H9 (cell line): Measurements from ENCODE around the gene RBM44. TPM values are rescaled to one million over a fixed set of nuclear protein-coding genes. Genes with fewer than 3 reads are reported as not detected.
A peak's percentile ranks its signal among the peaks of the same experiment; 100 is the strongest.

Experiments used
- DNase-seq: peaks from one replicate; pipeline ENCODE4 v3.0.0-alpha.2; 2017
- H2AFZ ChIP-seq: one replicate; pipeline ENCODE4 v1.6.1; 2013; ENCODE audit warnings: mild to moderate bottlenecking, low read length, control low read depth, moderate library complexity
- H2AK5ac ChIP-seq: 2 replicates; pipeline ENCODE4 v1.6.1; 2013; ENCODE audit warnings: low read length, control low read depth, mixed read lengths; ENCODE audit not compliant: insufficient read length
- H2BK120ac ChIP-seq: one replicate; pipeline ENCODE4 v1.6.1; 2013; ENCODE audit warnings: low read depth, mild to moderate bottlenecking, low read length, control low read depth, inconsistent platforms; ENCODE audit not compliant: poor library complexity, severe bottlenecking
- H2BK12ac ChIP-seq: 2 replicates; pipeline ENCODE4 v1.6.1; 2013; ENCODE audit warnings: low read length, control low read depth, mixed read lengths, low read depth; ENCODE audit not compliant: insufficient read length
- H2BK15ac ChIP-seq: 2 replicates; pipeline ENCODE4 v1.6.1; 2013; ENCODE audit warnings: low read depth, low read length, control low read depth
- H2BK20ac ChIP-seq: one replicate; pipeline ENCODE4 v1.6.1; 2013; ENCODE audit warnings: low read depth, mild to moderate bottlenecking, low read length, control low read depth, inconsistent platforms; ENCODE audit not compliant: poor library complexity, severe bottlenecking
- H2BK5ac ChIP-seq: 2 replicates; pipeline ENCODE4 v1.6.1; 2013; ENCODE audit warnings: low read length, control low read depth, mixed read lengths; ENCODE audit not compliant: insufficient read length
- H3K14ac ChIP-seq: 2 replicates; pipeline ENCODE4 v1.6.1; 2013; ENCODE audit warnings: low read length, control low read depth; ENCODE audit not compliant: insufficient read depth
- H3K18ac ChIP-seq: 2 replicates; pipeline ENCODE4 v1.6.1; 2013; ENCODE audit warnings: low read depth, mild to moderate bottlenecking, mixed read lengths, low read length, control low read depth; ENCODE audit not compliant: insufficient read length
- H3K23ac ChIP-seq: 2 replicates; pipeline ENCODE4 v1.6.1; 2013; ENCODE audit warnings: low read length, control low read depth, mixed read lengths, low read depth; ENCODE audit not compliant: insufficient read length
- H3K23me2 ChIP-seq: 2 replicates; pipeline ENCODE4 v1.6.1; 2013; ENCODE audit warnings: low read depth, mild to moderate bottlenecking, mixed read lengths, low read length, control low read depth; ENCODE audit not compliant: insufficient read length, poor library complexity, severe bottlenecking
- H3K27ac ChIP-seq: 2 replicates; pipeline ENCODE4 v1.5.1; 2013; ENCODE audit warnings: low read length, control low read depth, mixed read lengths, low read depth; ENCODE audit not compliant: insufficient read length
- H3K27me3 ChIP-seq: 2 replicates; pipeline ENCODE4 v1.6.1; 2013; ENCODE audit warnings: low read length, control low read depth, inconsistent platforms; ENCODE audit not compliant: insufficient read depth
- H3K4ac ChIP-seq: 2 replicates; pipeline ENCODE4 v1.6.1; 2013; ENCODE audit warnings: low read depth, mild to moderate bottlenecking, control low read depth, inconsistent platforms, low read length, moderate library complexity
- H3K4me1 ChIP-seq: 2 replicates; pipeline ENCODE4 v1.6.1; 2013; ENCODE audit warnings: low read length, control low read depth, inconsistent platforms; ENCODE audit not compliant: insufficient read depth
- H3K4me2 ChIP-seq: 2 replicates; pipeline ENCODE4 v1.6.1; 2013; ENCODE audit warnings: low read length, control low read depth, mixed read lengths; ENCODE audit not compliant: insufficient read length, insufficient read depth
- H3K56ac ChIP-seq: 2 replicates; pipeline ENCODE4 v1.6.1; 2013; ENCODE audit warnings: low read depth, mild to moderate bottlenecking, mixed read lengths, low read length, control low read depth; ENCODE audit not compliant: insufficient read length
- H3K79me1 ChIP-seq: 2 replicates; pipeline ENCODE4 v1.6.1; 2013; ENCODE audit warnings: low read depth, mild to moderate bottlenecking, moderate library complexity, low read length, control low read depth, inconsistent platforms; ENCODE audit not compliant: insufficient read depth, poor library complexity, severe bottlenecking
- H3K79me2 ChIP-seq: 2 replicates; pipeline ENCODE4 v1.6.1; 2013; ENCODE audit warnings: low read length, control low read depth, inconsistent platforms; ENCODE audit not compliant: insufficient read depth
- H3K9ac ChIP-seq: 2 replicates; pipeline ENCODE4 v1.6.1; 2013; ENCODE audit warnings: low read length, control low read depth, mixed read lengths; ENCODE audit not compliant: insufficient read length; ENCODE audit errors: extremely low read depth
- H3K9me3 ChIP-seq: one replicate; pipeline ENCODE4 v1.6.1; 2013; ENCODE audit warnings: low read depth, low read length, inconsistent platforms; ENCODE audit not compliant: control insufficient read depth
- H3T11ph ChIP-seq: one replicate; pipeline ENCODE4 v1.6.1; 2013; ENCODE audit warnings: mild to moderate bottlenecking, low read length, control low read depth, inconsistent platforms
- H4K20me1 ChIP-seq: one replicate; pipeline ENCODE4 v1.6.1; 2013; ENCODE audit not compliant: control insufficient read depth, insufficient read length, insufficient read depth
- H4K5ac ChIP-seq: 2 replicates; pipeline ENCODE4 v1.6.1; 2013; ENCODE audit warnings: low read depth, mild to moderate bottlenecking, mixed read lengths, low read length, control low read depth; ENCODE audit not compliant: insufficient read length
- H4K8ac ChIP-seq: replicated peaks from 2 replicates; pipeline ENCODE4 v1.6.1; 2013; ENCODE audit warnings: low read length, control low read depth, mixed read lengths, low read depth; ENCODE audit not compliant: insufficient read length
- H4K91ac ChIP-seq: 2 replicates; pipeline ENCODE4 v1.6.1; 2013; ENCODE audit warnings: low read depth, mild to moderate bottlenecking, moderate library complexity, mixed read lengths, low read length, control low read depth; ENCODE audit not compliant: insufficient read length
- H3K27ac Mint-ChIP-seq, 3 experiments: 2 replicates in 2 of 3; 3 replicates in 1 of 3; pipeline ENCODE4 v1.8.0; 2020 to 2021; ENCODE audit warnings: mixed read lengths in 3 of 3, mild to moderate bottlenecking in 1 of 3, moderate library complexity in 1 of 3
- H3K27me3 Mint-ChIP-seq: 2 replicates; pipeline ENCODE4 v1.8.0; 2021; ENCODE audit warnings: low read depth, mild to moderate bottlenecking, moderate library complexity, mixed read lengths
- H3K36me3 Mint-ChIP-seq, 3 experiments: 2 replicates in 2 of 3; 3 replicates in 1 of 3; pipeline ENCODE4 v1.8.0; 2020 to 2021; ENCODE audit warnings: low read depth in 3 of 3, mixed read lengths in 3 of 3; ENCODE audit not compliant: insufficient read depth in 1 of 3
- H3K4me1 Mint-ChIP-seq, 2 experiments: 2 replicates each; pipeline ENCODE4 v1.8.0; 2020; ENCODE audit warnings: mixed read lengths in 2 of 2
- H3K4me3 Mint-ChIP-seq, 2 experiments: 2 replicates in 1 of 2; 3 replicates in 1 of 2; pipeline ENCODE4 v1.8.0; 2020 to 2021; ENCODE audit warnings: mild to moderate bottlenecking in 2 of 2, mixed read lengths in 2 of 2, moderate library complexity in 1 of 2
- H3K9me3 Mint-ChIP-seq, 2 experiments: 2 replicates in 1 of 2; 3 replicates in 1 of 2; pipeline ENCODE4 v1.8.0; 2020; ENCODE audit warnings: mild to moderate bottlenecking in 2 of 2, mixed read lengths in 2 of 2, moderate library complexity in 1 of 2
- CTCF ChIP-seq: fragments of 200-600 bp; sonication (generic); conservative IDR thresholded peaks from 3 replicates; pipeline ENCODE4 v1.8.0; 2021; ENCODE audit warnings: antibody characterized with exemption, mild to moderate bottlenecking
- WGBS: extraction: QIAGEN DNeasy Blood & Tissue Kit; methylation state at CpG from one replicate; pipeline ENCODE4 v1.1.7; 2013; ENCODE audit warnings: missing lambda C conversion rate, low lambda C conversion rate, mixed read lengths; ENCODE audit not compliant: insufficient read length; ENCODE audit errors: extremely low coverage; 5-methylcytosine and 5-hydroxymethylcytosine counted together
- total RNA-seq: library from RNA; stranded (reverse); gene quantifications from 2 replicates; pipeline ENCODE4 v1.2.1, GENCODE V29; 2021

The RBM44 gene
- total RNA-seq, 1 experiment from 2014 or later = 0.15 TPM

DNA sequence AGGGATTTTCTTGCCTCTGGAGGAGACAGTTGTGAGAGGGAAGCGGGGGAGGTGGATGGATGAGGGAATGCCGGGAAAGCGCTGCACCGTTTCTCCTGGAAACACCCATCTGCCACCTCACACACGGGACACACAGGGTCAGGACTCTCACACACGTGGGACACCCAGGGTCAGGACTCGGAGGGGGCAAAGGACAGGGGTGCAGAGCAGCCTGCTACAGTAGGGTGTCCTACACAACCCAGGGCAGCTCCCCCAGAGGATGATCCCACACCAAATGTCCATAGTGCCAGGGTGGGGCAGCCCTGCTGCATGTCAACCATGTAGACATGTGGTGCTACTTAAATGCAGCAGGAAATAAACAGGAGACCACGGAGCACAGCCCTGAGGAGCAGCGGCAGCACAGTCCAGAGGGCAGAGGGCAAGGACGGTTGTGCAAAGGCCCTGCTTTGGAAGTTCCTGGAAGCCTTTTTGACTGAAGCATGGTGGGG lies 65.9 kb downstream of the RBM44 start:
- Histone ChIP-seq H3K4ac (no peak overlapping the region), H3K18ac (no peak overlapping the region), H3K27me3 (peaks cover 7% of the 10 kb centered on the region; the same call in 1 of the 2 replicates), H4K20me1 (no peaks in the 10 kb centered on the region), H3T11ph (no peak overlapping the region), H2AFZ (no peak overlapping the region), H2BK120ac (no peak overlapping the region), H2BK20ac (no peak overlapping the region), H3K27ac (no peak overlapping the region), H4K8ac (no peak overlapping the region), H3K56ac (no peak overlapping the region), H3K4me1 (no peaks in the 10 kb centered on the region; the same call in 1 of the 2 replicates), H4K91ac (no peak overlapping the region), H3K9ac (no peak overlapping the region), H3K9me3 (no peaks in the 10 kb centered on the region), H3K14ac (no peak overlapping the region; the same call in 1 of the 2 replicates), H4K5ac (no peak overlapping the region), H3K79me2 (no peaks in the 10 kb centered on the region), H2BK5ac (no peak overlapping the region), H2BK15ac (no peak overlapping the region), H3K79me1 (no peaks in the 10 kb centered on the region), H2BK12ac (no peak overlapping the region), H3K23me2 (peaks cover 4% of the 10 kb centered on the region), H2AK5ac (no peak overlapping the region), H3K4me2 (no peak overlapping the region), H3K23ac (no peak overlapping the region)
- H3K4me1 Mint-ChIP-seq = peaks cover 14 to 18% of the 10 kb centered on the region in 2 experiments
- no peak overlapping the region; a peak in 1 of 5 replicates for H3K4me3 Mint-ChIP-seq
- no peaks in the 10 kb centered on the region for H3K9me3 Mint-ChIP-seq
- no CpG with 5 or more reads among the region's 10 CpGs for WGBS
- H3K27me3 Mint-ChIP-seq = peaks cover 34% of the 10 kb centered on the region
- TF ChIP-seq CTCF = no peak
- no peaks in the 10 kb centered on the region for H3K36me3 Mint-ChIP-seq
- H3K27ac Mint-ChIP-seq = peak overlapping the region in 1 of 3 experiments; percentile 88; a peak in 3 of 7 replicates
- no peak for DNase-seq
